GM21381 (cell line): ENCODE results near the gene EYA4.
"Not testable (repeated sequence)": the region's sequence is repeated elsewhere in the genome, so short reads cannot be mapped to it uniquely, and the experiment has no call there.

Source experiments
- ATAC-seq: cut with Tn5 transposase; IDR thresholded peaks from one replicate; pipeline ENCODE4 v1.9.1; 2021; ENCODE audit warnings: mild to moderate bottlenecking, moderate library complexity; ENCODE audit not compliant: unreplicated experiment

The EYA4 gene

DNA sequence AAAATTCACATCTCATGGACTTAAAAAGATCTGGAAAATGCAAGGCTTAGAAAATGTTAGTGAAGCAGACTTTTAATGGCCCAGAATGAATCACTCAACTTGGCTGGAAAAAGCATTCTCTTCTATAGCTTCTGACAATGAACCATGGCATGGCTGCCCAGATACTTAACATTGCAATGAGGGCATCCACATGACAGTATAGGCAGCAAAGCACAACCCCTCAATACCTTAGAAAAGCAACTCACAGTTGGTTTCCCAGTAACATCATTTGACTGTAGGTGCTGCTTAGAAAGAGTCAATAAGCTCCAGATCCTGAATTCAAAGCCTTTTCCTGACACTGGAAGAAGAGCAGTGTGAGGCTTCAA, 155.8 kb downstream of the EYA4 start:
- no peak for ATAC-seq

DNA sequence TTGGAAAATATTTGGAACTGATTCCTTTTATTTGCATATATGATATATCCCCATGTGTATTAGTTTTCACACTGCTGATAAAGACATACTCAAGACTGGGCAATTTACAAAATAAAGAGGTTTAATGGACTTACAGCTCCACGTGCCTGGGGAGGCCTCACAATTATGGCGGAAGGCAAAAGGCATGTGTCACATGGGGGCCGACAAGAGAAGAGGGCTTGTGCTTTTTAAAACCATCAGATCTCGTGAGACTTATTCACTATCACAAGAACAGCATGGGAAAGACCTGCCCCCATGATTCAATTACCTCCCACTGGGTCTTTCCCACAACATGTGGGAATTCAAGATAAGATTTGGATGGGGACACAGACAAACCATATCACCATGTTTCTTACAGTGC, 156.4 kb downstream of the EYA4 start:
- not testable (repeated sequence) for ATAC-seq

DNA sequence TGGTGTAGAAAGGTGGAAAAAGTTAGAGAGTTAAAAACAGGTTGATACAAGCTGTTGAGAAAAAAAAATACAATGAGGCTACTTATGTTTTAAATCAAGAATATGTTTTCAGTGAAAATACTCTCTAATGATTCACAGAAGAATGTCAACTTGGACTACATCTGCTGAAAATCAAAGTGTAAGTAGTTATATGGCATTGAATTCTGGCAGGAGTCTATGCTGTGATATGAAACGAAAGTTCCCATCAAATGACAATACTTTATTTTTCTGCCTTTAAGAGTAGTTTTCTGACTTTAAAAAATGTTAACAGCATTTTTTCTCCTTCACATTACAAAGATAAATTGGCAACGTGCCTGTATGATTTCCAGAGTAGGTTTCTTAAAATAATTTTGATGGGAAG, 158.3 kb downstream of the EYA4 start:
- no peak for ATAC-seq

GRCh38 chr6:133404151-133404550, 163.0 kb downstream of the EYA4 start:
- ATAC-seq = no peak

DNA sequence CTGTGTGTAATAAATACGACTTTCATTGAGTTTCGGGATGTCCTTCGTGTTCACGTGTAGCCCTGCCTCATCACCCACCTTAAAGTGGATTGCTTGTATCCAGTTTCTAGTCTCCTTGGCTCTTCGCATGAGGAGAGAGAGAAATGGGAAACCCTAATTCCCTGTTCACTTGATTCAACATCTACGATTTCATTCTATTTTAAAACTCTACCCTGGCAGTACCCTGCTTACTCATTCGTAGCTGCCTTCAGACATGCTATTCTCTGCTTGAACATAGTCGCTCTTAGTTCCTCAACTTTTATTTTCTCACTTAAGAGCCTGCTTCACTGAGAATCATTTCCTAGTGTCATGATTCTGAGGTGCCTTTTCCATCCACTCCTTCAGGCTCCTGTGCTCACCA, 163.6 kb downstream of the EYA4 start:
- ATAC-seq = no peak

GRCh38 chr6:133407320-133408100, 166.4 kb downstream of the EYA4 start:
- ATAC-seq = no peak

- no peak for ATAC-seq
Observed at GRCh38 chr6:133408132-133408531, 167.0 kb downstream of the EYA4 start.

- no peak for ATAC-seq
Observed at GRCh38 chr6:133408543-133408942, 167.4 kb downstream of the EYA4 start.

DNA sequence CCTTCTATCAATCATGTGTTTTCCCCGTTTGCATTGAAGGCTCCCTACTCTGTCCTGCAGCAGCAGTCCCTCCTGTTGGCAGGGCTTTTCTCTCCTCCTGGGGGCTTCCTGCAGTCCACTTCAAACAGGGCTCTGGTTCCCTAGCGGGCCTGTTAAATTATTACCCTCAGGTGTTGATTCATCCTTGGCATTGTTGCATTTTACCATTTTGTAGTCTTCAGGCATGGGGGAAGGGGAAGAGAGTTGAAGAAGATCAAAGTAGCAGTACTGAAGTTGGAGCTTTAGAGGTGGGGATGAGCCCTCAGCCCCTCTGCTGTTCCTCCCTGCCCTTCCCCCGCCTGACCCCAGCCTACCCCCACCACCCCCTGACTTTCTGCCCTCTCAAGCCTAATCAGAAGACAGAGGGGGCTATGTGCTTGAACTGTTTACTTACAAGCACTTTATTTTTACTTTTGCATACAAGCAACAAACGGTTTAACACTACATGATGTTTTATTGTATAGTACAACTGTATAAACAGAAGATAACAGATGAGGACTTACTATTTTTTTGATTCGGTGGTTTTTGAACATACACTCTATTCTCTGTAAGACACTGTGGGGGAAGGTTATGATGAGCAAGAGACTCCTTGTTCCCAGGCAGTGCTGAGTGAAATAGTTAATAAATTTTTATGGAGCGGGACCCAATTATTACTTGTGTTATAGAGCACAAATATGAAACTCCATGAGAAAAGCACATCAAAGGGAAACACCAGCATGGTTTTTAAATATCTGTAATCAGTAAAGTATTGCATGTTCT, 169.7 kb downstream of the EYA4 start:
- no peak for ATAC-seq

DNA sequence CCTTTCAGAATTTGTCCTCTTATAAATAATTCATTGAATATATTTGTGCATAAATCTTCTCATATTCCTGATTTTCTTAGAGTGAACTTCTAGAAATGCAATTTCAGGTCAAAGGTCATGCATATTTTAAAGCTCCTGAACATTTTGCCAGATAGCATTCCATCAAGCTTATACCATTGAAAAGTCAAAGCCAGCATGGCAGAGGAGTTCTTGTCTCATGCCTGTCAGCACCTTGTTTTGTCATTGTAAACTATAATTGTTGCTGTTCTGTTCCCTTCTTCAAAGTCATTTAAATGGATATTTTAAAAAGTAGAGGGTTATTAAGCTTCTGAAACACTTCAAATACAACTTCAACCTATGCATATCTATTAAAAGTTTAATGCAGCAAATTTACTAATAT, 170.6 kb downstream of the EYA4 start:
- ATAC-seq = no peak

GRCh38 chr6:133415262-133415661, 174.1 kb downstream of the EYA4 start:
- no peak for ATAC-seq

GRCh38 chr6:133418108-133418507, 177.0 kb downstream of the EYA4 start:
- no peak for ATAC-seq

DNA sequence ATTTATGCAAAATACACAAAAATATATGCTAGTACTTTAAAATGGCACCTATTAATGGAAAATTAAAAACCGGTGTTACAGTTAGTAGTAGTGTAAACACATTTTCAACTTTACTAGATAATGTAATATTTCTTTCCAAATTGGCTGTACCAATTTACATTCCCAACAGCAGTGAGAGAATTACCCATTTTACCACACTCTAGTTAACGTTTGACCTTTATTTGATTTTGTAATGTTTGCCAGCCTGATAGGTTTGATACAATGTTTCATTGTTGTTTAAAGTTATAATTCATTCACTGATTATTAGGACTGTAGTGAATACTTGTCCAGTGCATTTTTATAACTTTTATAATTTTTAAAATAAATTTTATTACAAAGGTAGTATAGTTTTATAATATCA, 182.1 kb downstream of the EYA4 start:
- ATAC-seq = no peak

GRCh38 chr6:133424359-133424758, 183.2 kb downstream of the EYA4 start:
- ATAC-seq = no peak

GRCh38 chr6:133426038-133426437, 184.9 kb downstream of the EYA4 start:
- ATAC-seq = no peak

DNA sequence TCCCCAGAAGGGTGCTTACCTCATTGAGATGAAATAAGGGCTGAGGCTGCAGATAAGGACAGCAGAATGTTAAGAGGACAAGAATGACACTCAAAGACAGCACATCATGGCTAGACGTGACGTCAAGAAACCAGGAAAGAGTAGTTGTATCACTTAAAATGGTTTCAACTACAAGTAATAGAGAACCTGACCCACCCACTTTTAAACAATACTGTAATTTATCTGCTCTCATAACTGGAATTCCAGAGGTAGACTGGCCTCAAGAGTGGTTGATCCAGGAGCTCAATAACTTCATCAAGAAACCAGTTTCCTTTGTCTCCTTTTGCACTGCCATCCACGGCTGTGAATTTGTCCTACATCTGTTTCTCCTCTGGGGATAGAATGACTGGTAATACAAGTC, 187.1 kb downstream of the EYA4 start:
- no peak for ATAC-seq

- no peak for ATAC-seq
Observed at GRCh38 chr6:133430530-133430929, 189.4 kb downstream of the EYA4 start.

DNA sequence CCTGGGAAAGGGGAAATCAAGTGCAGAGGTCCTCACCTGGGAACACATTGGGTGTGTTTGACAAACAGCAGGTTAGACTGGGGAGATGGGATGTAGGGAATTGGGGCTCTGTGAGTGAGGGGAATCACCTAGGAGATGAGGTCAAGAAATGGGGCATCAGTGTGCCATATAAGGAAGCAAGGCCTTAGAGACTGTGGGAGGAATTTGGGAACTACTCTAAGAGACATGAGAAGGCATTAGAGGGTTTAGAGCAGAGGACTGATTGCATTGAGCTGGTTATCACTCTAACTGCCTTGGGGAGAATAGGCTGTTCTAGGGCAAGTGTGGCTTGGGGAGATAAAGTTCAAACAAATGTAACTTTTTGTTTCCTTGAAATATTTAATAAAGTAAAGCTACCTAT, 189.9 kb downstream of the EYA4 start:
- ATAC-seq = no peak

DNA sequence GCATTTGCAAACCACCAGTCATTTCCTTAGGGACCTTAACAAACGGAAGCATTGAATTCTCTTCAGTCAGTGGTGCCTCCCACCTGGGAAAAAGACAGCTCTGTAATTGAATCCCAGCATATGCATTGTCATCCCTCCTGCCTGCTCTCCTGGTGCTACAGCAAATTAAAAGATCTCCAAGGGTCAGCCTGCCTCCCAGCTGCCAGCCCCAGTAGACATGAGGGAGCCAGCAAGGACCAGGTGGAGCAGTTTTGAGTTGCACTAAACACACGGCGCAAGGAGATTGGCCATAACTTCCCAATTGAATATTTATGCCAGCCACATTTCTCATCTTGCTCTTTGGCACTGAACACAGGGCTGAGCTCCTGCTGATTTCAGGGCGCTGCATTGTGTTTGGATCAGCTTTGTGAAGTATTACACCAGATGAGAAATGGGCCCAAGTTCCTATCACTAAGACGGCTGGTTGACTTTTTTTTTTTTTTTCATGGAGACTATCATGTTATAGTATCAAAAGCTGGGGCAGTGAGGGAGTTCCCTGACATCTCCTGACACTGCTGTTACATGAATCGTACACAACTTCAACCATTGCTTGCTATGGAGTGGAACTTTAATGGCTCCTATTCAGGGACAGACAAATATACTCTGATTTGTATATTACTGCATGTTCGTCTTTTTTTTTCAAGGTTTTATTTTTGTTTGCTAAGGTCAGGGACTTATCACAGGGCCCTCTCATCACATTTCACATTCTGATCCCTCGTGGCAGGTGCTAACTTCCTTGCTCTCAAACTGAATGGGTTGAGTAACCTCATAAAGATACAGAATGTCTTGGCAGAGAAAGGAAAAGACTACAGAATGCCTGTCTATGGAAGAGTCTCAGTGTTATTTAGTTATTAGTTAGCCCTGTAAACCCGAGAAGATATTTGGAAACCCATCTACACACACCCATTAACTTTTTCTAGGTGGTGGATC, 191.1 kb downstream of the EYA4 start:
- no peak for ATAC-seq

DNA sequence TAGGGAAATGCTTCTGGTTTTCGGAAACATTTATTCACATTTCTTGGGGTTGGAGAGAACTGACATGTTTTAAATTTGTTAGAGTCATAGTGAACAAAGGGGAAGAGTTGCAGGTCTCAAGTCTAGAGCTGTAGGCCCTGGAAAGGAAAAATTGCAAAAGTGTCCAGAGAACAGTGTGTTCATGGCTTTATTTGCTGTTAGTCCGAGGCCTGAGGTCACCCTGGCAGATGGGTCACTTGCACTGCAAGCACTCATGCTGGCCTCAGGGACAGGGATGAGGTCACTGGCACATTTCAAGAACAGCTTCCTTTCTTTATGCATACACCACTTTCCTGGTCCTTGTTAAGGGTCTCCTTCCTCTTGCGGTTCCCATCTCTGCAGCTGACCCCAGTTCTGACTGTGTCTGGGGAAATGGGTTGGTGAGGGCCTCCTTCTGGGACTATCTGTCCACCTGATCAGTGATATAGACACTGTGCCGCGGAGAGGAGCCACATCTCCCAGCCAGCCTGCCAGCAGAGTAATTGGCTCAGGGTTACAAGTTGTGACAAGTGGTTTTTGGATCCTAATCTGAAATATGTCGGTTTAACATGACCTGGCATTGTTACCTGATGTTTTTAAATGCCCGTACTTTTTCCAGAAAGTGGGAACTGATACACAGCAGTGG, 194.0 kb downstream of the EYA4 start:
- no peak for ATAC-seq

DNA sequence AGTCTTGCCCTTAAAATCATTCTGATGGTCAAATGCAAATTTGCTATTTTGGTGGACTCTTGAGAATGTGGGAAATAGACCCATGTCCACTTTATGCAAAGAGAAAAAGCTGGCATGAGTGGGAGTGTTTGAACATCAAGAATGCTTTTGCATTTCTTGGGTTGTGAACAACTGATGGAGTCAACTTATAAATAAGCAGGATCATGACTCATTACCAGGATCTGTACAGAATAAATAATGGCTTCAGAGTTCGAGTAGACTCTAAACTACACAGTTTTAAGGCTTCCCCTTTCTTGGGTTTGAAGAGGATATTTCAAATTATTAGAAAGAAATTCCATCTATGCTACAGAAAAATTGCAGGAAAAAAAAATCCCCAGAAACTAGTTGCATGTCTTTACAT, 195.5 kb downstream of the EYA4 start:
- ATAC-seq = no peak
